GM21825 (cell line): ENCODE measurements around the gene ABHD4.

Source experiments
- ATAC-seq: cut with Tn5 transposase; IDR thresholded peaks from one replicate; pipeline ENCODE4 v1.9.1; 2021; ENCODE audit warnings: mild to moderate bottlenecking, moderate library complexity; ENCODE audit not compliant: unreplicated experiment

The ABHD4 gene

DNA sequence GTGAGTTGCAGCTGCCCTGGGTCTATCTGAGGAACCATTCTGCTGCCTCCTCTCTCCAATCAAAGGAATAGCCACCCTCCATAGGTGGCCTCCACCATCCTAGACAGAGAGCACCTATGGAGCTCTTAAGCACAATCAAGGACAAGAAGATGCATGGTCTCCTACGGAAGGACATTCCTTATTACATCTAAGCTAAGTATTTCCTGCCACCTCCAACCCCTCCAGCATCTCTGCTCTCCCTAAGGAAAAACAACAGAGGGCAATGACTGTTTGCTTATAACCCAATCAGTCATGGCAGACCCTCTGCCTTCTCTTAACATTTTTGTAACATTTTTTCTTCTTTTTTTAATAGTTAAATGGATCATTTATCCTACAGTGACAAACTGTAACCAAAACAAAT lies 60.8 kb downstream of the ABHD4 start:
- ATAC-seq: no peak

DNA sequence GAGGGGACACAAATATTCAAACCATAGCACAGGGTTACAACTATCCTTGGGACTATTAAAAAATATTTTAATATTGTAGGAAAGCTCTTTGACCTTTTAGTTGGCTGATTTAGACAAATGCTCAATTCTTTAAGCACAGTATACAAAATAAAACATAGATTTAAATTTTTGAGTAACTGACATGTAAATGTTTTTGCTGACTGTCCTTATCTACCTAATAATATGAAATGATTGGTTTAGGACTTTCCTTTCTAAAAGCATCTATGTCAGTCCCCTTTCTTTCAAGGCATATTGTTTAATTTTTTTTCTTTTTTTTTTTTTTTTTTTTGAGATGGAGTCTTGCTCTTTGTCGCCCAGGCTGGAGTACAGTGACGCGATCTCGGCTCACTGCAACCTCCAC lies 62.6 kb downstream of the ABHD4 start:
- ATAC-seq: no peak
